Right lobe of liver (tissue), 6 donors: Measurements from ENCODE around the gene GRP. TPM values are rescaled to one million over a fixed set of nuclear protein-coding genes. Genes with fewer than 3 reads are reported as not detected.

Experiments
- ATAC-seq, 4 donors: fragments of 200-7000 bp; cut with Tn5 transposase; one replicate each; pipeline ENCODE4 v1.9.1; 2020; ENCODE audit warnings: mild to moderate bottlenecking in 4 of 4, moderate library complexity in 4 of 4
- DNase-seq, 3 donors: peaks; one replicate each; pipeline ENCODE4 v3.0.0-alpha.2; 2020
- H3K27ac ChIP-seq, 3 donors: fragments of 200-600 bp; one replicate each; pipeline ENCODE4 v1.8.0; 2022
- H3K27me3 ChIP-seq, 2 donors: fragments of 200-600 bp; one replicate each; pipeline ENCODE4 v1.8.0; 2022
- H3K36me3 ChIP-seq, 4 donors: fragments of 200-600 bp; sonication (generic) in 1 of 4; one replicate each; pipeline versions ENCODE4 v1.5.1 to v1.8.0; 2017 to 2022; ENCODE audit warnings: control low read depth in 1 of 4
- H3K4me1 ChIP-seq, 4 donors: fragments of 200-600 bp; sonication (generic) in 1 of 4; one replicate each; pipeline versions ENCODE4 v1.5.1 to v1.8.0; 2017 to 2022; ENCODE audit warnings: control low read depth in 1 of 4
- H3K4me3 ChIP-seq, 3 donors: fragments of 200-600 bp; one replicate each; pipeline ENCODE4 v1.8.0; 2022
- H3K9me3 ChIP-seq, 4 donors: fragments of 200-600 bp; sonication (generic) in 1 of 4; one replicate each; pipeline versions ENCODE4 v1.5.1 to v1.8.0; 2017 to 2022; ENCODE audit warnings: control low read depth in 1 of 4
- POLR2A ChIP-seq: fragments of 450-650 bp; IDR thresholded peaks from one replicate; pipeline ENCODE4 v1.6.1; 2017; ENCODE audit warnings: antibody characterized with exemption, mild to moderate bottlenecking
- WGBS: methylation state at CpG from one replicate; pipeline ENCODE4 v1.1.6; 2018; ENCODE audit warnings: low coverage, low lambda C conversion rate; ENCODE audit not compliant: insufficient coverage; ENCODE audit errors: missing lambda C conversion rate; 5-methylcytosine and 5-hydroxymethylcytosine counted together
- intact Hi-C, 2 donors: fragments of 100-400 bp; cut with DNase I; formaldehyde crosslinking; loops; one replicate each; pipeline versions ENCODE4 v1.11.2 to v1.14.1; 2022
- total RNA-seq, 6 experiments: library from RNA; depleted of rRNA in 2 of 6; stranded (reverse); fragments of >200 nt in 2 of 6; fragmentation: NEBNext Ultra II Directional in 3 of 6; extraction: Animal tissue kit (Norgen Biotek cat#: 25700) in 3 of 6; gene quantifications; one replicate each; pipeline versions ENCODE4 v1.1.0 to v1.2.4, GENCODE V29; 2016 to 2023
- TF ChIP-seq, protein P1 (sequence below), 4 donors: fragments of 200-600 bp in 3 of 4; fragments of 450-650 bp in 1 of 4; IDR thresholded peaks; one replicate each; pipeline versions ENCODE4 v1.5.1 to v1.8.0; 2016 to 2022; ENCODE audit warnings: antibody characterized with exemption in 4 of 4, mild to moderate bottlenecking in 2 of 4
- donor health status: DM: no; HTN: yes; CAD: no.
- donor health status: DM: no; HTN: no; CAD: no.
- donor health status: DM: no; HTN: no; CAD: no.
- donor health status: DM: no; HTN: yes; CAD: no.
- donor health status: DM: no; HTN: yes; CAD: no.

The GRP gene
- total RNA-seq, 6 experiments from 2014 or later: not detected

DNA sequence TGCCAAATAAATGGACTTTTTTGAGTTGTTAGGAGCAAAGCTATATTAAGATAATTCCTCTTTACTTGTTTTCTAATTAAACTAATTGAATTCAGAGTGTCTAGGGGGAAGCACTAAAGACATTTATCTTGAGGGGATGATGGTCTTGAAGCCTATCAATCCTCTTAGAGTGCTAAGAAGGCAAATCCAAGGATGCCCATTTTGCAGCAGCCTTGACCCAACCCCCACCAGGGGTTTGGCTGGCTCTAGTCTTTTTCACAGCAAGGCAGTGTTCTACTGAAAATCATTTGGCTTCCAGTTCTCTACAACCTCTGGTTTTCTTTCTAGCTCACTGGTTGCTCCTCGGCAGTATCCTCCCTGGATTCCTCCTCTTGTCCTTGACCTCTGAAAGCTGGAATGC, 59.8 kb downstream of the GRP start:
- ATAC-seq: no peak
- no peak for DNase-seq
- Histone ChIP-seq H3K4me1 (no peaks in the 10 kb centered on the region), H3K27me3 (peaks cover 0 to 5% of the 10 kb centered on the region in 2 donors), H3K27ac (no peak overlapping the region), H3K4me3 (no peak overlapping the region), H3K36me3 (no peaks in the 10 kb centered on the region), H3K9me3 (no peaks in the 10 kb centered on the region)
- TF ChIP-seq, protein P1, sequence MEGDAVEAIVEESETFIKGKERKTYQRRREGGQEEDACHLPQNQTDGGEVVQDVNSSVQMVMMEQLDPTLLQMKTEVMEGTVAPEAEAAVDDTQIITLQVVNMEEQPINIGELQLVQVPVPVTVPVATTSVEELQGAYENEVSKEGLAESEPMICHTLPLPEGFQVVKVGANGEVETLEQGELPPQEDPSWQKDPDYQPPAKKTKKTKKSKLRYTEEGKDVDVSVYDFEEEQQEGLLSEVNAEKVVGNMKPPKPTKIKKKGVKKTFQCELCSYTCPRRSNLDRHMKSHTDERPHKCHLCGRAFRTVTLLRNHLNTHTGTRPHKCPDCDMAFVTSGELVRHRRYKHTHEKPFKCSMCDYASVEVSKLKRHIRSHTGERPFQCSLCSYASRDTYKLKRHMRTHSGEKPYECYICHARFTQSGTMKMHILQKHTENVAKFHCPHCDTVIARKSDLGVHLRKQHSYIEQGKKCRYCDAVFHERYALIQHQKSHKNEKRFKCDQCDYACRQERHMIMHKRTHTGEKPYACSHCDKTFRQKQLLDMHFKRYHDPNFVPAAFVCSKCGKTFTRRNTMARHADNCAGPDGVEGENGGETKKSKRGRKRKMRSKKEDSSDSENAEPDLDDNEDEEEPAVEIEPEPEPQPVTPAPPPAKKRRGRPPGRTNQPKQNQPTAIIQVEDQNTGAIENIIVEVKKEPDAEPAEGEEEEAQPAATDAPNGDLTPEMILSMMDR (IDR thresholded peaks at IDR 0.05): no peak
- no peak for TF ChIP-seq POLR2A
- WGBS: 29% methylated on average over 1 of the region's 1 CpG
- intact Hi-C loops: no loop called here

Other genes with a start within 250 kb of the GRP start
- 100 to 1,000 TPM in 1 of 6 experiments, 10 to 100 TPM in 5; 46.7 to 104 (median 85.3) TPM for gene SEC11C, start 80.3 kb upstream of the GRP start, total RNA-seq
- not detected for gene RAX, start 53.3 kb downstream of the GRP start, total RNA-seq
- under 1 TPM in 1 of 6 experiments, not detected in 5; 0.10 TPM for gene CPLX4, start 98.5 kb downstream of the GRP start, total RNA-seq
- 100 to 1,000 TPM in 4 of 6 experiments, 10 to 100 TPM in 2; 67.8 to 136 (median 108) TPM for gene LMAN1, start 139.1 kb downstream of the GRP start, total RNA-seq